OCI-LY3 (cell line): Measurements from ENCODE around the gene PPP4R3B.

Experiments
- H2AFZ ChIP-seq: fragments of 200-600, 300-600 bp; shearing (Covaris generic); 2 replicates; pipeline ENCODE4 v1.6.0; 2014; ENCODE audit warnings: antibody characterized with exemption, low read depth, low read length
- H3K27ac ChIP-seq: fragments of 200-600, 300-600 bp; sonication (generic); 2 replicates; pipeline ENCODE4 v1.5.1; 2014; ENCODE audit warnings: mild to moderate bottlenecking, low read length, moderate library complexity, mixed read lengths
- H3K27me3 ChIP-seq: fragments of 200-600, 300-600 bp; sonication (generic); 2 replicates; pipeline ENCODE4 v1.6.1; 2014; ENCODE audit warnings: low read depth, low read length, mixed read lengths
- H3K36me3 ChIP-seq: fragments of 200-600, 300-600 bp; sonication (generic); replicated peaks from 2 replicates; pipeline ENCODE3; 2014; ENCODE audit warnings: low read depth, low read length, mixed read lengths
- H3K4me1 ChIP-seq: fragments of 300-600, 200-600 bp; sonication (generic); 2 replicates; pipeline ENCODE4 v1.6.1; 2014; ENCODE audit warnings: low read length, mixed read lengths
- H3K4me2 ChIP-seq: fragments of 200-600, 300-600 bp; sonication (generic); 2 replicates; pipeline ENCODE4 v1.6.1; 2014; ENCODE audit warnings: low read length, mixed read lengths
- H3K4me3 ChIP-seq: fragments of 300-600, 200-600 bp; sonication (generic); 2 replicates; pipeline ENCODE4 v1.5.1; 2014; ENCODE audit warnings: antibody characterized with exemption, mild to moderate bottlenecking, low read length, moderate library complexity
- H3K79me2 ChIP-seq: fragments of 300-600, 200-600 bp; shearing (Covaris generic); 2 replicates; pipeline ENCODE4 v1.6.1; 2014; ENCODE audit warnings: mild to moderate bottlenecking, low read length, mixed read lengths
- H3K9ac ChIP-seq: fragments of 300-600, 200-600 bp; shearing (Covaris generic); 2 replicates; pipeline ENCODE4 v1.6.0; 2014; ENCODE audit warnings: mild to moderate bottlenecking, low read length, moderate library complexity
- H3K9me3 ChIP-seq: fragments of 200-600, 300-600 bp; shearing (Covaris generic); 2 replicates; pipeline ENCODE4 v1.6.1; 2014; ENCODE audit warnings: low read length, mixed read lengths; ENCODE audit not compliant: insufficient read depth
- H4K20me1 ChIP-seq: fragments of 200-600, 300-600 bp; sonication (generic); 2 replicates; pipeline ENCODE4 v1.6.1; 2016; ENCODE audit warnings: low read length, mixed read lengths; ENCODE audit not compliant: insufficient read depth
- CTCF ChIP-seq: fragments of 200-600, 300-600 bp; sonication (generic); IDR thresholded peaks from 2 replicates; pipeline ENCODE4 v1.5.1; 2014; ENCODE audit warnings: antibody characterized with exemption, low read length, low read depth
- EZH2phosphoT487 ChIP-seq: fragments of 200-600 bp; shearing (Covaris generic); IDR thresholded peaks from 2 replicates; pipeline ENCODE4 v1.6.1; 2018; ENCODE audit warnings: antibody characterized with exemption, mixed run types, low read depth

The PPP4R3B gene

DNA sequence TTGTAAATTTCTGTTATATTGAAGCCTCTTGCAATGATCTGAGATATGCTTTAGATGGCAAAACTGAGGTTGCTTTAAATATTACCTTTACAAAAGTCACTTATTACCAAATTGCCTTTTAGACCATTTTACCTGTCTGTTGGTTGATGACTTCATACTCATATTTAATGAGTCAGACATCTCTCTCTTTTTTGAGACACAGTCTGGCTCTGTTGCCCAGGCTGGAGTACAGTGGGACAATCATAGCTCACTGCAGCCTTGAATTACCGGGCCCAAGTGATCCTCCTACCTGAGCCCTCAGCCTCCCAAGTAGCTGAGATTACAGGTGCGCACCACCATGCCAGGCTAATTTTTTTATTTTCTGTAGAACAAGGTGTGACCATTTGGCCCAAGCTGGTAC is 11.5 kb upstream of the PPP4R3B start:
- Histone ChIP-seq H3K79me2 (peaks cover 10% of the 10 kb centered on the region), H3K9ac (no peak overlapping the region), H3K27me3 (no peaks in the 10 kb centered on the region), H2AFZ (no peak overlapping the region), H3K36me3 (peaks cover 6% of the 10 kb centered on the region), H3K4me3 (no peak overlapping the region), H3K4me1 (no peaks in the 10 kb centered on the region), H3K9me3 (no peaks in the 10 kb centered on the region), H4K20me1 (peaks cover 9% of the 10 kb centered on the region; the same call in 1 of the 2 replicates), H3K27ac (no peak overlapping the region), H3K4me2 (no peak overlapping the region)
- TF ChIP-seq EZH2phosphoT487 (no peak), CTCF (no peak)

DNA sequence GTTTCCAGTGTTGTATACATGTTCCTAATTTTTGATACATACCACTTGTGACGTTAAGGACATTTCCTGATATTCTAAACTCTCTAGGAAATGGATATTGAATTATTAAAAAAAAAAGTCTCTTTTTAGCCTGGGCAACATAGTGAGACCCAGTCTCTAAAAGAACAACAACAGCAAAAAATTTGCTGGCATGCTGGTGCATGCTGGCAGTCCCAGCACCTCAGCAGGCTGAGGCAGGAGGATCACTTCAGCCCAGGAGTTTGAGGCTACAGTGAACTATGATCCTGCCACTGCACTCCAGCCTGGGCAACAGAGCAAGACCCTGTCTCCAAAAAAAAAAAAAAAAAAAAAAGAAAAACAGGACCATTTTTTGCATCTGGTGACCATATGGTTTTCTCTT is 10.5 kb upstream of the PPP4R3B start:
- H3K27ac ChIP-seq: no peak overlapping the region
- no peaks in the 10 kb centered on the region for H3K9me3 ChIP-seq
- H3K4me1 ChIP-seq: no peaks in the 10 kb centered on the region
- no peak overlapping the region for H2AFZ ChIP-seq
- peaks cover 17% of the 10 kb centered on the region for H3K79me2 ChIP-seq
- H3K4me2 ChIP-seq: no peak overlapping the region
- TF ChIP-seq EZH2phosphoT487 (no peak), CTCF (no peak)
- H3K4me3 ChIP-seq: no peak overlapping the region
- H4K20me1 ChIP-seq: peaks cover 13% of the 10 kb centered on the region; the same call in 1 of the 2 replicates
- H3K36me3 ChIP-seq: peaks cover 6% of the 10 kb centered on the region
- no peaks in the 10 kb centered on the region for H3K27me3 ChIP-seq
- H3K9ac ChIP-seq: no peak overlapping the region

- peaks cover 73% of the 10 kb centered on the region for H3K79me2 ChIP-seq
- H3K4me2 ChIP-seq: no peak overlapping the region
- TF ChIP-seq EZH2phosphoT487 (no peak), CTCF (no peak)
- H3K9me3 ChIP-seq: no peaks in the 10 kb centered on the region
- H3K27me3 ChIP-seq: no peaks in the 10 kb centered on the region
- H3K36me3 ChIP-seq: peaks cover 9% of the 10 kb centered on the region
- peaks cover 10% of the 10 kb centered on the region for H3K4me1 ChIP-seq
- no peak overlapping the region for H3K27ac ChIP-seq
- no peak overlapping the region for H2AFZ ChIP-seq
- H4K20me1 ChIP-seq: peaks cover 41% of the 10 kb centered on the region
- no peak overlapping the region for H3K4me3 ChIP-seq
- H3K9ac ChIP-seq: no peak overlapping the region
Measured at GRCh38 chr2:55621802-55622201, 4.4 kb upstream of the PPP4R3B start.

DNA sequence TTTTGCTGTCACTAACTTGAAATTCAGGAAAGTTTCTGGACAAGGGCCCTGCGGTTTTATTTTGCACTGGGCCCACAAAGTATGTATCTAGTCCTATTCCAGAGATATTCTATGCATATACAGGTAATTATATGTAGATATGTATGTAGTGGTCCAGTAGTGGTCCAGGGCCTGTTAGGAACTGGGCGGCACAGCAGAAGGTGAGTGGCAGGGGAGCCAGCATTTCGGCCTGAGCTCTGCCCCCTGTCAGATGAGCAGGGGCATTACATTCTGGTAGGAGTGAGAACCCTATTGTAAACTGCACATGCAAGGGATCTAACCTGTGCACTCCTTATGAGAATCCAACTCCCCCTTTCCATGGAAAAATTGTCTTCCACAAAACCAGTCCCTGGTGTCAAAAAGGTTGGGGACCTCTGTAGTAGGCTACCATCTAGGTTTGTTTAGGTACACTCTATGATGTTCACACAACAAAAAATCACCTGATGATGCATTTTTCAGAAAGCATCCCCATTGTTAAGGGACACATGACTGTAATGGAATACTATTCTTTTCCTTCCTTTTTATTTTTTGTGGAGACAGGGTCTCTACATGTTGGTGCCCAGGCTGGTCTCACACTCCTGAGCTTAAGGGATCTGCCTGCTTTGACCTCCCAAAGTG is 2.8 kb upstream of the PPP4R3B start:
- no peaks in the 10 kb centered on the region for H3K27me3 ChIP-seq
- H3K79me2 ChIP-seq: peaks cover 82% of the 10 kb centered on the region
- H3K9ac ChIP-seq: no peak overlapping the region
- H4K20me1 ChIP-seq: peaks cover 41% of the 10 kb centered on the region
- TF ChIP-seq CTCF (peak; percentile 42; the same call in 1 of the 2 replicates), EZH2phosphoT487 (no peak)
- H3K4me1 ChIP-seq: peaks cover 18% of the 10 kb centered on the region
- peak overlapping the region; percentile 39 for H3K4me2 ChIP-seq
- H3K27ac ChIP-seq: no peak overlapping the region
- H2AFZ ChIP-seq: no peak overlapping the region
- H3K36me3 ChIP-seq: peaks cover 11% of the 10 kb centered on the region
- H3K9me3 ChIP-seq: no peaks in the 10 kb centered on the region
- no peak overlapping the region for H3K4me3 ChIP-seq
